Activated CD4-positive, alpha-beta T cell treated with anti-CD3 and anti-CD28 coated beads for 24 hours (primary cell): ENCODE data around the gene TSPAN12.
"Not testable (repeated sequence)": the region's sequence is repeated elsewhere in the genome, so short reads cannot be mapped to it uniquely, and the experiment has no call there.

ENCODE experiments used
- DNase-seq, 2 donors: peaks; one replicate each; pipeline ENCODE4 v3.0.0-alpha.2; 2020; ENCODE audit warnings: low read depth in 2 of 2

TSPAN12 gene, protein sequence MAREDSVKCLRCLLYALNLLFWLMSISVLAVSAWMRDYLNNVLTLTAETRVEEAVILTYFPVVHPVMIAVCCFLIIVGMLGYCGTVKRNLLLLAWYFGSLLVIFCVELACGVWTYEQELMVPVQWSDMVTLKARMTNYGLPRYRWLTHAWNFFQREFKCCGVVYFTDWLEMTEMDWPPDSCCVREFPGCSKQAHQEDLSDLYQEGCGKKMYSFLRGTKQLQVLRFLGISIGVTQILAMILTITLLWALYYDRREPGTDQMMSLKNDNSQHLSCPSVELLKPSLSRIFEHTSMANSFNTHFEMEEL

DNA sequence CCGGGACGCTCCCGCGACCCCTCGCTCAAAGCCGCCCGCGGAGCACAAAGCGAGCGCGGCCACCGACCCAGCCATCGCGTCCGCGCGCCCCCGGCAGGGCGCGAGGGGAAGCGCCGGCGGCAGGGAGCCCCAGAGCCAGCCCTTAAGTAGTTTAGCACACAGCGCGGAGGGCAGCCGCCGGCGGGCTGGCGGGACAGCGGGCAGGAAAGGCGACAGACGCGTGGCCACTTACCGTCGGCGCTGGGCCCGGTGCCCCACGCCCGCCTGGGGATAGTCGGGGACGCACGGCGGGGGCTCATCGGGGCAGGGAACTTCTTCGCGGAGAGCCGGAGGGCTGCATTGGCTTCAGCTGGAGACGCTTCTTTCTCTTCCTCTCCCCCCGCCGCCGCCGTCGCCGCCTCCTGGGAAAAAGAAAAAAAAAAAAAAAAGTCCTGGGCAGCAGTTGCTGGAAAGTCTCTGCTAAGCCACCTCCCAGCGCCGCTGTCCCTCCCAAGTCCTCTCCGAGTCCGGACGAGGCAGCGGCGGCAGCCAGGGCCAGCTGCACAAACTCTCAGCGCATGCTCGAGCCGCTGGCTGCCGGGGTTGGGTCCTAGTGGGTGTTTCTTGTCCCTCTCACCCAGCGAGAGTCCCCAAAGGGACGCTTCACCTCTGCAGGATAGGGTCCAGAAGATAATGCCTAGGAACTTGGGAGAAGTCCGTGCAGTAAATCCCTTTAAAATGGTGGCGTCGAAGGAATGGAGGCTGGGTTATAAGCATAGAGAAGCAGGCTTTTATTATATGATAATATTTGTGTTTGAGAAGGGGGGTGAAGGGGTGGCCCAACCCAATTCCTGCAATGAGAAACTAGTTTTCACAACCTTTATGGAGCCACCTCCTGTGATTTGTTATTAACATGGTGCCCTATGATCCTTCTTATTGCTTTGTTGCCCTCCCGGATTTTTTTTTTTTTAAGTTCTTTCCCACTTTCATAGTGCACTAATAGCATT is at the start of gene TSPAN12:
TSPAN12 (minus strand) TSS at position 557 of the 986 bp plus-strand sequence. CDS start 1,381 bp downstream, outside the sequence.
- DNase-seq = peak; percentile 17 to 28

DNA sequence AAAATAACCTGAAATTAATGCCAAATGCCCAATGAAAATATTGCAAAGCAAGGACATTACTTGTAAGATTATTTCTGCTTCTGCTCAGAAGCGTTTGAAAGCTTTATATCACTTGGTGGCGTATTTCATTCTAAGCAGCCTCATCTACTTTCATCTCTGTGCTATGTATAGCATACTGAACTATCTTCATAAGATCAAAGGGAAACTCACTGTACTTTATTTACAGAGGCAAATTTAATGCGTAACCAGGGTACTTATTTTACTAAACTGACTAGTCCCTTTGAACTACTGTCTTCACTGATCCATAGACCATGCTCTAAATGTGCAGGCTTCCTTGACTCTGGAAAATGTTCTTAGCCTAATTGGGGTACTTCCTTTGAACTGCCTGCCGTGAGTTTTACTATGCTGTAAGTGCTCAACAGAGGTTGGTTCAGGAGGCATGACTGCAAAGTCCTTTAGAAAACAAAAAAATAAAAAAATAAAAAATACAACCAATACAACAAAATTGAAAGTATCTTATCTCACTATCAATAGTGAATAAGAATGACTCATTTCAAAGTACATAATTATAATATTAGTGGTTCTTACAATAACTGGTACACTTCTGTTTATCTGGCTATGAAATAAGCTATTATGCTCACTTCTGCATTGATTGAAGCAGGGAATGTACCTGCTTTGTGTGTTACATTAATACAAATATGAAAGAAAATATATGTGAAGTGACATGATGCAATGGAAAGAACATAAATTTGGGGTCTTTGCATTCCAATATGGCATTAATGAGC is 41.0 kb upstream of the TSPAN12 start:
- DNase-seq = no peak

DNA sequence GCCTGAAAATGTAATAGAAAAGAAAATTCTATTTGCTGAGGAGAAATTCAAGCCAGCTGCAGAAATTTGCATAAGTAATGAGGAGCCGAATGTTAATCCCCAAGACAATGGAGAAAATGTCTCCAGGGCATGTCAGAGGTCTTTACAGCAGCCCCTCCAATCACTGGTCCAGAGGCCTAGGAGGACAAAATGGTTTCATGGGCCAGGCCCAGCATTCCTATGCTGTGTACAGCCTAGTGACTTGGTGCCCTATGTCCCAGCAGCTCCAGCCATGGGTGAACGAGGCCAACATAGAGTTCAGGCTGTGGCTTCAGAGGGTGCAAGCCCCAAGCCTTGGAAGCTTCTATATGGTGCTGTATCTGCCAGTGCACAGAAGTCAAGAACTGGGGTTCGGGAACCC is 37.3 kb upstream of the TSPAN12 start:
- DNase-seq = not testable (repeated sequence)

DNA sequence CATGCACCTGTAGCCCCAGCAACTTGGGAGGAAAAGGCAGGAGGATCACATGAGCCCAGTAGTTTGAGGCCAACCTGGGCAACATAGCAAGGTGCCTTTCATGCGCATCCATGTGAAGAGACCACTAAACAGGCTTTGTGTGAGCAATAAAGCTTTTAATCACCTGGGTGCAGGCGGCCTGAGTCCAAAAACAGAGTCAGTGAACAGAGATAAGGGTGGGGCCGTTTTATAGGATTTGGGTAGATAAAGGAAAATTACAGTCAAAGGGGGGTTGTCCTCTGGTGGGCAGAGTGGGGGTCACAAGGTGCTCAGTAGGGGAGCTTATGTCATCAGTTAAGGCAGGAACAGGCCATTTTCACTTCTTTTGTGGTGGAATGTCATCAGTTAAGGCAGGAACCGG is 27.7 kb upstream of the TSPAN12 start:
- not testable (repeated sequence) for DNase-seq

DNA sequence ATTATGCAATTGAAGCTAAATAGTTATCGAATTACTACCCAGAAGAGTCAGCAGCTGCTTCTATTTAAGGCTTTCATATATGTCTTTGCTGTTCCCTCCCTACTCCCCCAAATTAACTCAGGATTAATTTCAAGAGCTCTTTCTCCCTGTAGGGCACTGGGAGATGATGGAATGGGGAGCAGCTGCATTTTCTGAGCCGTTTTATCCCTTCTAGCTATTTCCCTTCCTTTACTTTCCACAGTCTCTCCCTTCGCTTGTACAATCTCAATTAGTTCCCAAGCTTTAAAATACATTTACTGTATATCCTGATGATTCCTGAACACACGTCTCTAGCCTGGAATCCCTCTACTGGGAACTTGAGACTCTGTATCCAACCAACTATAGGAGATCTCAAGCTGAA is 19.8 kb upstream of the TSPAN12 start:
- no peak for DNase-seq

DNA sequence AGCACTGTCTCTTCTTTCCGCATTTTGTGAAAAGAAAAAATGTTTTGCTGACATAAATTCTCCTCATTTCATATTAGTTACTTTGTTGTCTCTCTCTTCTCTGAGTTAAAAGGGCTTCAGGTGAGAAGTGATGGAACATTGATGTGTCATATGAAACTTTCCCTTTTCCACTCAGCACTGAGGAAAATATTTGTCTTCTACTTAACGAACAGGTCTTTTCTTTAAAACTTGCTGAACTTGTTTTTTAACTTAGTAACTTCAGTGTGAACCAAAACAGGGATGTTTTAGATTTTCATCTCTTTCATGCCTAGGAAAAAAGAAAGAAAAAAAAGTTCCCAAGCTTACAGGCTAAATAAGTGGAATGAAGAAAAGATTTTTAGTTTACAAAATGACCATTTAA is 19.0 kb upstream of the TSPAN12 start:
- no peak for DNase-seq

DNA sequence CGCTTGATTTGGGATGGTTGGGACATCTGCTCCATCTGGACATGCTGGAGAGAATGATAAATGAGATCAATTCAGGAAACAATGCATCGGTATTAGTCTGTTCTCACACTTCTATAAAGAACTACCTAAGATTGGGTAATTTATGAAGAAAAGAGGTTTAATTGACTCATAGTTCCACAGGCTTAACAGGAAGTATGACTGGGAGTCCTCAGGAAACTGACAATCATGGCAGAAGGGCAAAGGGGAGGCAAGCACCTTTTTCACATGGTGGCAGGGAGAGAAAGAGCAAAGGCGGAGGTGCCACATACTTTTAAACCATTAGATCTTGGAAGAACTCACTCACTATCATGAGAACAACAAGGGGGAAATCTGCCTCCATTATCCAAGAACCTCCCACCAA is 16.8 kb upstream of the TSPAN12 start:
- DNase-seq = no peak

DNA sequence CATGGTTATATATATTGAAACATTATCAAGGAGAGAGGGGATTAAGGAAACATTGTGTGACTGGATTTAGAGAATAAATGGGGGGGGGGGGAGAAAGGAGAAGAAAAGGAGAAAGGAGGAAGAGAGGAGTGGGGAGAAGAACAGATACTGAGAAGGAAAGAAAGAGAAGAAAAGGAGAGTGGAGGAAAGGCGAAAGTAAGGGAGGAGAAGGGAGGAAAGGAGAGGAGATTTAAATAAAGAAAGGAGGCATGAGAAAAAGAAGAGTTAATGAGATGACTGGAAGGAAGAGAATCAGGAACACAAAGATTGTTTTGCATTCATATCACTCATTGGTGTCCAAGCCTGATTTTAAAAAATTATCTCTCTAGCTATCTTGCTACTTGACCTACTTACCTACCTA is 16.1 kb upstream of the TSPAN12 start:
- no peak for DNase-seq

DNA sequence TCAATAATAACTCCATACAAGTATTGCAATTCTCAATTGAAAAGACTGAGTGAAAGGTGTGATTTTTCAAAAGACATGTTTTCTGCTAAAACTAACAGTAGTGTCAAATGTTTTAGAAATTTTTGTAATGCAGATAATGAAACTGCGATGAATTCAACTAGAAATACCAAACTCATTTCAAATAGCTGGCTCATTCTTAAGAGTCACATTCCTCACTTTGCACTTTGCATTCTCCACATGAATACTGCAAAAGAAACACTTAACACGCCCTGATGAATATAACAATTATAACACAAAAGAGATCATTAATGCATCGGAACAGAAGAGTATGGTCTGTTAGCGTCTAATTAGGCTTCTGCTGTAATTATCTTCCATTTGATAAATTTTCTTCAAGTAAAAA is 15.5 kb upstream of the TSPAN12 start:
- no peak for DNase-seq

DNA sequence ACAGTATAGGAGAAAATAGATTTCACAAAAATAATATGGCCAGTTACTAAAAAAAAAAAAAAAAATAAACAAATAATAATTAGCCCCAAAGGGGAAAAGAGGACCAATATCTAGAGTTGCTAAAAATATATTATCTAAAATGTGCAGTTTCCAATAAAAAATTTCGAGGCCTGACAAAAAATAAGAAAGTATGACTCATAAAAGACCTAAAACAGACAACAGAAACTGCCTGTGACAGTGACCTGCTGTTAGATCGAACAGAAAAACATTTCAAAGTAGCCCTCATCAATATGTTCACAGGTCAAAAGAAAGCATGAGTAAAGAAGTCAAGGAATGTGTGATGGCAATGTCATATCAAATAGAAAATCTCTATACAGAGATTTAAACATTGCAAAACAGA is 11.8 kb upstream of the TSPAN12 start:
- no peak for DNase-seq

DNA sequence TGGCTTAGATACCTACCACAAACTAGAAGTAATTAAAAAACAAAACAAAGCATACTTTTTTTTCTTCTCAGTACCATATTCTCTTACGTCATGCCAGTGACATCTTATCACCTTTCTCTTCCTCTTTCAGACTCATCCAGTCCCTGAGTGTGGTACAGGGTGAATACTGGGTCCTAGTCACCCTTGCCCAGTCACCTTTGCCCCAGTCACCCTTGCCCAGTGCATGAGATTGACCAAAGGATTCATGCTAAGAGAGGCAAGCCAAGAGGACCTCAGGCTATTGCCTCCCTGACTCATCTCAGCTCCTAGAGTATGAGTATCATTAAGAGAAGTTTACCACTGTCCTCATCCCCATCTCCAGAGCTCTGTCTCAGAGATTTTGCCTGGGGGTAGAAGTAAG is 10.0 kb upstream of the TSPAN12 start:
- no peak for DNase-seq

DNA sequence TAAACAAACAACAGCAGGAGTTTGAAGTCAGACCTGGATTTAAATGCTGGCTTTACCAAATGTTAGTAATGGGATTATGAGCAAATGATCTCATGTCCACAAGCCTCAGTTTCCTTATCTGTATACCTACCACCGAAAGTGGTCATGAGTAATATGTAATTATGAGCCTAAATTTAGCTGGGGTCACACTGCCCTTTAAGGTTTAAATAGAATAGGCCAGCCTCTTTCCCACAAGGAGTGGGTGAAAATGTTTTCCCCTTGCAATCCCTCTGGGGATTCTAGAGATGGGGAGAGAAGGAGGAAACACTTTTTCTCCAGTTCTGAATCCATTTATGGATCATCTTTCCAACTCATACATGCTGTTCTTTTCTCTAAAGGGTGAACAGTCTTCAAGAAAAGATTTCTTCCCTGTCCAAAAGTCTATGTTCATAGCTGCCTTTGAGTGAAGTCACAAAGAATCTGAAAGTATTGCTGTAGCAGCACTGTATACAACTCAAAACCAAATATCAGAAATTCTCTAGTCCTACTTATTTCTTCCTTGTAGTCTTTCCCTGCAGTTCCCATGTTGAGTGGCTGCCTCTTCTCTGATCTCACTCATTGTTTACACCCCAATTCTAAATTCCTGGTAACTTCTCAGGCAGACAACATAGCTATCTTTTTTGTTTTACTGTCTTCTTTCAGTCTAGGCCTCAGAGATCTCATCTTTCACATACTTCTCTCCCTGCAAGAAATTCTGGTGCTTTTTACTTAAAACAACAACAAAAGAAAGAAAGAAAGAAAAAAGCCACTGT is 7.4 kb upstream of the TSPAN12 start:
- no peak for DNase-seq

DNA sequence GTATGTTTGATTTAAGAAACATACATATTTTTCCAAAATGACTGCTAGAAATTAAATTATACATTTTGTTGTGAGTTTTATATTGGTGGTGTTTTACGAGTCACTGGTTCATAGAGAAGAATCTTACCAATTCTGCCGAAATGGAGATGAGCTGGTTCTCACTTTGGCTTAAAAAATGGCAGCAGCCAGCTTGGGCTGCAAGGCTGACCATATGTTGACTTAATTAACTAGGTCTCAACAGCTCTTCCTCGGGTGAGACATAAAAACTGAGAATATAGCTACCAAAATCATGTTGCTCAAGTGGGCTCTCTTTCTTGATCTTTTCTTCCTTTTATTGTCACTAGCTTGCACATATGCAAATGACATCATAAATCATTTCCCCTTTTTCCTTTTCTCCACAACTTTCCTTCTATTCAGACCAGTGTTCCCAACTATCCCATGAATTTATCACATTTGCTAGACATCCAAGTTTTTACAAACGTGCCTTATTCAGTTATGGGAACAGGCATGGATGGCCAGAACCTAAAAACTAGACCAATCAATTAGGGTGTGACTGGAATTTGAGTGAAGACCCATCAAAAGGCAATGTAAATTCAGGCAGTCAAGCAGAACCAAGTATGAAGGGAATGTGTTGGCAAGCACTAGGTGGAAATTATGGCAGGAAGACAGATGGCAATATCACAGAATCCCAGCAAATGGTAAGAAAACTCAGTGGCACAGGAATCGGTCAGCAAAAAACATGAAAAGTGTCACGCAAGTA is 6.4 kb upstream of the TSPAN12 start:
- no peak for DNase-seq

DNA sequence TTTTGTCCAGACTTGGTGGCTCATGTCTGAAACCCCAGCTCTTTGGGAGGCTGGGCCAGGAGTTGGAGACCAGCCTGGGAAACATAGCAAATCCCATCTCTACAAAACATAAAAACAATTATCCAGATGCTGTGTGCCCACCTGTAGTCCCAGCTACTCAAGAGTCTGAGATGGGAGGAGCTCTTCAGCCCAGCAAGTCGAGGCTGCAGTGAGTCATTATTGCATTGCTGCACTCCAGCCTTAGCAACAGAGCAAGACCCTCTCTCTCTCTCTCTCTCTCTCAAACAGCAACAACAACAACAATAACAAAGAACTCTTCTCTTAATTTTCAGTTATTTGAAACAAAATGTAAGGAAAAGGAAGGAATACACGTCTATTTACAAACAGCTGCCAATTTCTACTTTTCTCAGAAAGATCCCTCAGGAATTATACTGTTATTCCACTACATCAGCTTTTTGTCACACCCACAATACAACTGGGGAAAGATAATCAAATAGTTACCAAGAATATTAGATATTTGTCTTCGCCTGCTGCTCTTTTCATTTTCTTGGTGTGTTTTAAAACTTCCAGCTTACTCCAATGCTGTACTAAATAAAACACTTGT is 5.1 kb upstream of the TSPAN12 start:
- DNase-seq = no peak

DNA sequence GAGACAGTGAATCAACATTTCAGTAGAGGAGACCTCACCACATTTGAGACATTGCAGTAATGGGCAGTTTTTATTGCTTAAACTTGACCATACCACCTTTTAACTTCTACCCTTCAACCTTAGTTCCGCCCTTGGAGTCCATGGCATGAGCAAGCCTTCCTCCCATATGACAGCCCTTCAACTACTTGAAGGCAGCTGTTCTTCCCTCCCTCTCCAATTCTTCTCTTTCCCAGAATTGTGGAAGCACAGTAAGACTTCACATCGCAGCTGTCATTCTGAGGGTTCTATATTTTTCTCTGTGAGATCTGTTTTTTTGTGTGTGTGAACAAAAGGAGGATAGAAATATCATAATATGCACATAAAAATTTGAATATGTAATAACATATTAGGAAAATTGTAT is 2.2 kb upstream of the TSPAN12 start:
- DNase-seq = no peak

DNA sequence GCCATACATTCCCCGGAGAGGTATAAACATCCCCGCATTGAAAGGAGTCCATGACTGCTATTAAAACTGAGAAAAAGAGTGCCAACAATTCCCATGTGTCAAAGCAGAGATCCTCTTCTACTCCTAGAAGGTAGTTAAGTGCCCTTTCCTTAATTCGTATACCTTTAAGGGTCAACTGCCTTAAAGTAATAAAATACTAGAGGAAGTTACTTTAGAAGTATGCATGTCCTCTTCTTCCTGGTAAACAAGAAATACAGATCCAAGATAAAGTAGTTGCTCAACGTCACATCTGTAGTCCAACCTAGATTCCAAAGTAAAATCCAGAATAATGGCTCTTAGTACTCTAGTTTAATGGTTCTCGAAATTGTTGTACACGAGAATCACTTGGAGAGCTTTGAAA is 1.5 kb upstream of the TSPAN12 start:
- DNase-seq = no peak

DNA sequence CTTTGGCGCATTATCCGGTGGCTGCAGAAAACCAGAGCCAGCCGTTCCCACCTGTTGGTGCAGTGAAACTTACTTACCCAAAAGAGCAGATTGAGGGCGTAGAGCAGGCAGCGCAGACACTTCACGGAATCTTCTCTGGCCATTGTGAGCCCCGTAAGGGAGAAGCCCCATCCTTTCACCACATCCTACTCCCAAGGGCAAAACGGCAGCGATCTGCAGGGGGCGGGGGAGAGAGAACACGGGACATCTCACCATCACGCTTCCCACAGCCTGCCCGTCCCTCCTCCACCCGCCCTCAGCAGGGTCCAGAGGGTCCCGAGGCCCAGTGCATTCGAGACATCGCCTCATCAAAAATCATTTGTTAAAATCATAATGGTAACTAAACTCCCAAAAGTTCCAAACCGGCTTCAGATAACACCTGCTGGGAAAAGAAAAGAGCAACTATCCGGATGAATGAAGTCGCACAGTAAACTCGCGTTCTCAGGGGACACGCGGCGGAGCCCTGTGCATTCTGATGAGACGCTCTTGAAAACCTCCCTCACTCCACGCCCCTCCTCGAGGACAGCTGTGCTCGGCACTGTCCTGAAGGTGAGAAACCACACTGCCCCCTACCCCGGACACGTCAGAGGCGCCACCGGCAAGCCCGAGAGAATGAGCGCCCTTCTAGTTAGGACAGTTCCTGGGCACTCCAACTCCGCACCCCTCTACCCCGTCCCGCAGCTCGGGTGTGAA is 1.2 kb downstream of the TSPAN12 start:
- DNase-seq = peak in 1 of 2 donors; percentile 5

DNA sequence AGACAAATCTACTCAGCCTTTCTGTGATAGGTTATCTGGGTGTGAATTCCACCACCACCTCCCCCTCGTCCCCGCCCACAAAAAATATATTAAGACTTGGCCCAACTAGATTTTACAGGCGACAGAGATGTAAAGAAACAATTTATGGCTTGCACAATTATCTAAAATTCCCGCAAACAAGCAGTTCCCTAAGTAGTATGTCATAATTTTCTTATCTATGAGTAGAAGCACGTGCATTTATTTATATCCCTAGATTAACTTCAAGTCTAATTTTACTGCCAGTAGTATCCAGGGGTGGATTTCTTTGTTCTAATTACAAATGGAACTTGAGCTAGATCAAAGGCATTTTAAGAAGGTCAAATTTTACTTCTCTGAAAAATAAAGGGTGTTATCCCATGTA is 1.7 kb downstream of the TSPAN12 start:
- DNase-seq = no peak

DNA sequence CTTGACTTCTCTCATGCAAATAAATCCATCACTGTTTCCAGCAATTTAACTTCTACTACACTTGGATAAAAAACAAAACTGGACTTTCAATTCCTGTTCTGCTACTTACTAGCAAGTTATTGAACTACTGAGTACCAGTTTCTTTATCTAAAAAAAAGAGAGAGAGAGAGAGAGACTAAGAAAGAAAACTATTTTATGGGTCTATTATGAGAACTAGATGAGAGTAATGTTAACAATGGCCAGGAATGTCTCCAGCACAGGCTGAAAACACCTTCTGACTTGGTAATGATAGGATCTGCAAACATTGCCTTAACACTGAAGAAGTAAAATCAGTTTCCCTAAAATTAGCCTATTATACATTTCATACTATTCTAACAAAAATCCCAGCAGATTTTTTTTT is 5.2 kb downstream of the TSPAN12 start:
- no peak for DNase-seq
